ENCODE results near the gene ADCY2.

Gene ADCY2

DNA sequence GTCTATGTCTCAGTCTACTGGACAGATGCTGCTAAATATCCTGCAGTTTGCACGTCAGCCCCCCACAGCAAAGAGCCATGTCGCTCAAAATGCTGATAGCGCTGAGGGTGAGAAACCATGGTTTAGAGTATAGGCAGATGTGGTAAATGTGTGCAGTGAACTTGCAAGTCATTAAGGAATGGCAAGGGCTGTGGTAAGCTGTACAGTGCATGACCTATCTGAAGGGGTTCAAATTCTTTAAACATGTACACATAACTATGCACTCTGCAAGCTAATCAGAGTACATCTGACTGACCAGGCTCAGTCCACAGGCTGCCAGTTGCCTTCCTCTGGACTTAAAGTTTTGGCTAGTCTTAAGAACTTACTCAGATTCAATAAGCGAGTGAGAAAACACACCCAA, 284.3 kb downstream of the ADCY2 start:
- TF ChIP-seq, protein P1, sequence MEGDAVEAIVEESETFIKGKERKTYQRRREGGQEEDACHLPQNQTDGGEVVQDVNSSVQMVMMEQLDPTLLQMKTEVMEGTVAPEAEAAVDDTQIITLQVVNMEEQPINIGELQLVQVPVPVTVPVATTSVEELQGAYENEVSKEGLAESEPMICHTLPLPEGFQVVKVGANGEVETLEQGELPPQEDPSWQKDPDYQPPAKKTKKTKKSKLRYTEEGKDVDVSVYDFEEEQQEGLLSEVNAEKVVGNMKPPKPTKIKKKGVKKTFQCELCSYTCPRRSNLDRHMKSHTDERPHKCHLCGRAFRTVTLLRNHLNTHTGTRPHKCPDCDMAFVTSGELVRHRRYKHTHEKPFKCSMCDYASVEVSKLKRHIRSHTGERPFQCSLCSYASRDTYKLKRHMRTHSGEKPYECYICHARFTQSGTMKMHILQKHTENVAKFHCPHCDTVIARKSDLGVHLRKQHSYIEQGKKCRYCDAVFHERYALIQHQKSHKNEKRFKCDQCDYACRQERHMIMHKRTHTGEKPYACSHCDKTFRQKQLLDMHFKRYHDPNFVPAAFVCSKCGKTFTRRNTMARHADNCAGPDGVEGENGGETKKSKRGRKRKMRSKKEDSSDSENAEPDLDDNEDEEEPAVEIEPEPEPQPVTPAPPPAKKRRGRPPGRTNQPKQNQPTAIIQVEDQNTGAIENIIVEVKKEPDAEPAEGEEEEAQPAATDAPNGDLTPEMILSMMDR (IDR thresholded peaks at IDR 0.05; ENCODE audit: insufficient read depth, low read length) = no peak
- TF ChIP-seq GABPA (IDR thresholded peaks at IDR 0.05; ENCODE audit: low read depth) (no peak), POLR2AphosphoS5 (IDR thresholded peaks at IDR 0.05; ENCODE audit: low read depth) (no peak), SPI1 (IDR thresholded peaks at IDR 0.05; ENCODE audit: borderline replicate concordance, low read depth) (no peak)
- TF ChIP-seq, protein P2, sequence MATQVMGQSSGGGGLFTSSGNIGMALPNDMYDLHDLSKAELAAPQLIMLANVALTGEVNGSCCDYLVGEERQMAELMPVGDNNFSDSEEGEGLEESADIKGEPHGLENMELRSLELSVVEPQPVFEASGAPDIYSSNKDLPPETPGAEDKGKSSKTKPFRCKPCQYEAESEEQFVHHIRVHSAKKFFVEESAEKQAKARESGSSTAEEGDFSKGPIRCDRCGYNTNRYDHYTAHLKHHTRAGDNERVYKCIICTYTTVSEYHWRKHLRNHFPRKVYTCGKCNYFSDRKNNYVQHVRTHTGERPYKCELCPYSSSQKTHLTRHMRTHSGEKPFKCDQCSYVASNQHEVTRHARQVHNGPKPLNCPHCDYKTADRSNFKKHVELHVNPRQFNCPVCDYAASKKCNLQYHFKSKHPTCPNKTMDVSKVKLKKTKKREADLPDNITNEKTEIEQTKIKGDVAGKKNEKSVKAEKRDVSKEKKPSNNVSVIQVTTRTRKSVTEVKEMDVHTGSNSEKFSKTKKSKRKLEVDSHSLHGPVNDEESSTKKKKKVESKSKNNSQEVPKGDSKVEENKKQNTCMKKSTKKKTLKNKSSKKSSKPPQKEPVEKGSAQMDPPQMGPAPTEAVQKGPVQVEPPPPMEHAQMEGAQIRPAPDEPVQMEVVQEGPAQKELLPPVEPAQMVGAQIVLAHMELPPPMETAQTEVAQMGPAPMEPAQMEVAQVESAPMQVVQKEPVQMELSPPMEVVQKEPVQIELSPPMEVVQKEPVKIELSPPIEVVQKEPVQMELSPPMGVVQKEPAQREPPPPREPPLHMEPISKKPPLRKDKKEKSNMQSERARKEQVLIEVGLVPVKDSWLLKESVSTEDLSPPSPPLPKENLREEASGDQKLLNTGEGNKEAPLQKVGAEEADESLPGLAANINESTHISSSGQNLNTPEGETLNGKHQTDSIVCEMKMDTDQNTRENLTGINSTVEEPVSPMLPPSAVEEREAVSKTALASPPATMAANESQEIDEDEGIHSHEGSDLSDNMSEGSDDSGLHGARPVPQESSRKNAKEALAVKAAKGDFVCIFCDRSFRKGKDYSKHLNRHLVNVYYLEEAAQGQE (IDR thresholded peaks at IDR 0.05; ENCODE audit: insufficient replicate concordance, low read depth) = no peak
- H3K27ac ChIP-seq (replicated peaks) = no peak overlapping the region
- DNase-seq (ENCODE audit: low read depth in 1 of 2, low spot score in 1 of 2) = no peak
- no peak overlapping the region for H3K4me3 ChIP-seq (replicated peaks; ENCODE audit: insufficient read depth, low read length)
- H3K27me3 ChIP-seq (ENCODE audit: insufficient read depth, poor library complexity, severe bottlenecking) = no peaks in the 10 kb centered on the region

DNA sequence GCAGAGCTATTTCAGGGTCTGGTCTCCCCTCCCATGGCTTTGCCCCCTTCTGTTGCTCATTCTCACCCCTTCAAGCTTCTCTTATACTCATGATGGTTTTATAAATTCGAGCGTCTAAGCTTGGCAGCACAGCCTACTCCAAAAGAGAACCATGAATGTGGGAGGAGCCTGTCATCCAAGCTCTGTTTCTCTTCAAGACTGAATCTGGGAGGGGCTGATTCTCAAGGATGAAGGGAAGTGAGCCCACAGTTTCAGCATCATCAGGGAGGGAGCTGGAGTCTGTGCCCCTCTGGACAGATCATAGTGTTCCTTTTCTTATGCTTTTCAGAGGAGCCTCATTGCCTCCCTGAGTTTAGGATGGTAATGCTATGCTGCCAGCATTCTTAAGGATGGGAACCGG, 286.4 kb downstream of the ADCY2 start:
- H3K27ac ChIP-seq (replicated peaks) = no peak overlapping the region
- TF ChIP-seq POLR2AphosphoS5 (IDR thresholded peaks at IDR 0.05; ENCODE audit: low read depth) = no peak
- TF ChIP-seq GABPA (IDR thresholded peaks at IDR 0.05; ENCODE audit: low read depth) = no peak
- TF ChIP-seq, protein P2 (IDR thresholded peaks at IDR 0.05; ENCODE audit: insufficient replicate concordance, low read depth) = no peak
- H3K4me3 ChIP-seq (replicated peaks; ENCODE audit: insufficient read depth, low read length) = no peak overlapping the region
- peaks cover 3% of the 10 kb centered on the region for H3K27me3 ChIP-seq (ENCODE audit: insufficient read depth, poor library complexity, severe bottlenecking)
- no peak for DNase-seq (ENCODE audit: low read depth in 1 of 2, low spot score in 1 of 2)

DNA sequence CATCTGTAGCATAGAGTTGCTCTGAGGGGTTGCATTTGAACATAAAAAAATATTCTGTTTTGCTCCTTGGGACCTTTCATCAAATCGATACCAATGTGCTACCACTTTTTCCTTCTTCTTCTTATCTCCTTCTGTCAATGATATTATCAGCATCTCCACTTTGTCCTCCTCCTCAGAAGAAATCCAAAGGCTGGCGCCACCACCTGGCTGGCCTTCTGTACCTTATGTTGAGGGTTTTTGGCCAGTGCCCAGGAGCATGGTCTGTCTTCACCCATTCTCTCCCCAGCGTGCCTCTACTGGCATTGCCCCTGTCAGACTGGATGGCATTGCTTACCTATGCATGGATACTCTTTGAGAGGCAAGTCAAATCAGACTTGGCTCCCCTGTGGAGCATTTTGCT, 287.8 kb downstream of the ADCY2 start:
- TF ChIP-seq, protein P2 (IDR thresholded peaks at IDR 0.05; ENCODE audit: insufficient replicate concordance, low read depth) = no peak
- TF ChIP-seq, protein P1 (IDR thresholded peaks at IDR 0.05; ENCODE audit: insufficient read depth, low read length) = no peak
- no peak for TF ChIP-seq POLR2AphosphoS5 (IDR thresholded peaks at IDR 0.05; ENCODE audit: low read depth)
- no peak for TF ChIP-seq SPI1 (IDR thresholded peaks at IDR 0.05; ENCODE audit: borderline replicate concordance, low read depth)
- no peak for TF ChIP-seq GABPA (IDR thresholded peaks at IDR 0.05; ENCODE audit: low read depth)
- H3K27me3 ChIP-seq (ENCODE audit: insufficient read depth, poor library complexity, severe bottlenecking) = peaks cover 3% of the 10 kb centered on the region
- DNase-seq (ENCODE audit: low read depth in 1 of 2, low spot score in 1 of 2) = no peak
- H3K4me3 ChIP-seq (replicated peaks; ENCODE audit: insufficient read depth, low read length) = no peak overlapping the region
- H3K27ac ChIP-seq (replicated peaks) = no peak overlapping the region

Data from HL-60 (cell line).